G401.6 (cell line): ENCODE measurements around the gene C2orf15.
"Not testable (repeated sequence)": the region's sequence is repeated elsewhere in the genome, so short reads cannot be mapped to it uniquely, and the experiment has no call there.

Experiments
- FAIRE-seq: peaks from 2 replicates; lab custom pipeline; 2012; peaks lifted over from hg19 to GRCh38; lab: Jason Lieb, UNC

The C2orf15 gene

GRCh38 chr2:99169534-99169933 lies 28.0 kb downstream of the C2orf15 start:
- FAIRE-seq, result no peak

GRCh38 chr2:99171377-99172140 lies 30.1 kb downstream of the C2orf15 start:
- peak; percentile 11 for FAIRE-seq

GRCh38 chr2:99180755-99181623 lies 39.5 kb downstream of the C2orf15 start, which contains the start of the genes MITD1 and MRPL30:
Gene MITD1 (minus strand): TSS chr2:99181058. CDS start chr2:99180981, 77 bp downstream.
Gene MRPL30 (plus strand): TSS chr2:99181184. CDS start chr2:99186204, 5,020 bp downstream.
- peak; percentile 66 for FAIRE-seq

- no peak for FAIRE-seq
These were observed 40.1 kb downstream of the C2orf15 start for GRCh38 chr2:99181624-99182000.

GRCh38 chr2:99183025-99183424 lies 41.5 kb downstream of the C2orf15 start:
- no peak for FAIRE-seq

- FAIRE-seq, result no peak
These were observed 43.3 kb downstream of the C2orf15 start for GRCh38 chr2:99184811-99185210.

- no peak for FAIRE-seq
These were observed 45.5 kb downstream of the C2orf15 start for GRCh38 chr2:99187011-99187410.

GRCh38 chr2:99188357-99188756 lies 46.9 kb downstream of the C2orf15 start:
- FAIRE-seq, result no peak

- no peak for FAIRE-seq
These were observed 49.0 kb downstream of the C2orf15 start for GRCh38 chr2:99190548-99190947.

- FAIRE-seq, result not testable (repeated sequence)
These were observed 50.9 kb downstream of the C2orf15 start for GRCh38 chr2:99192364-99192763.

- no peak for FAIRE-seq
These were observed 56.8 kb downstream of the C2orf15 start for GRCh38 chr2:99198103-99198841.

- no peak for FAIRE-seq
These were observed 58.7 kb downstream of the C2orf15 start for GRCh38 chr2:99200076-99200800.
